ENCODE measurements around the gene YWHAG.

GRCh38 chr7:76303202-76304147, 55.3 kb downstream of the YWHAG start:
- TF ChIP-seq ATF7 (IDR thresholded peaks at IDR 0.05) (peak; percentile 59; the same call in 1 of the 2 replicates), POLR2A (conservative IDR thresholded peaks at IDR 0.05) (peak; percentile 66), ZNF282 (CRISPR knock-in tag; IDR thresholded peaks at IDR 0.05) (no peak), CTCF (IDR thresholded peaks at IDR 0.05 in 2 of 3, conservative IDR thresholded peaks at IDR 0.05 in 1 of 3; ENCODE audit: insufficient read depth in 2 of 3, low read depth in 1 of 3, low read length in 3 of 3) (no peak), BRCA1 (IDR thresholded peaks at IDR 0.05) (no peak), BRCA1 (CRISPR knock-in tag; IDR thresholded peaks at IDR 0.05) (no peak), TGIF2 (CRISPR knock-in tag; IDR thresholded peaks at IDR 0.05) (no peak), EHMT2 (IDR thresholded peaks at IDR 0.05) (no peak), HDAC2 (IDR thresholded peaks at IDR 0.05) (no peak; the same call in 1 of the 2 replicates), FOS (IDR thresholded peaks at IDR 0.05; ENCODE audit: extremely low read depth, insufficient read length) (no peak)
- TF ChIP-seq, protein P1, sequence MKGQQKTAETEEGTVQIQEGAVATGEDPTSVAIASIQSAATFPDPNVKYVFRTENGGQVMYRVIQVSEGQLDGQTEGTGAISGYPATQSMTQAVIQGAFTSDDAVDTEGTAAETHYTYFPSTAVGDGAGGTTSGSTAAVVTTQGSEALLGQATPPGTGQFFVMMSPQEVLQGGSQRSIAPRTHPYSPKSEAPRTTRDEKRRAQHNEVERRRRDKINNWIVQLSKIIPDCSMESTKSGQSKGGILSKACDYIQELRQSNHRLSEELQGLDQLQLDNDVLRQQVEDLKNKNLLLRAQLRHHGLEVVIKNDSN (CRISPR knock-in tag; IDR thresholded peaks at IDR 0.05), result no peak
